GM21619 (cell line): ENCODE results near the gene PLA2G4E.

ENCODE experiments used
- ATAC-seq: cut with Tn5 transposase; IDR thresholded peaks from one replicate; pipeline ENCODE4 v1.9.1; 2021; ENCODE audit not compliant: unreplicated experiment

Gene PLA2G4E

GRCh38 chr15:41993472-41994170 is 27.2 kb downstream of the PLA2G4E start:
- no peak for ATAC-seq

GRCh38 chr15:41992803-41993190 is 28.0 kb downstream of the PLA2G4E start:
- ATAC-seq: no peak

DNA sequence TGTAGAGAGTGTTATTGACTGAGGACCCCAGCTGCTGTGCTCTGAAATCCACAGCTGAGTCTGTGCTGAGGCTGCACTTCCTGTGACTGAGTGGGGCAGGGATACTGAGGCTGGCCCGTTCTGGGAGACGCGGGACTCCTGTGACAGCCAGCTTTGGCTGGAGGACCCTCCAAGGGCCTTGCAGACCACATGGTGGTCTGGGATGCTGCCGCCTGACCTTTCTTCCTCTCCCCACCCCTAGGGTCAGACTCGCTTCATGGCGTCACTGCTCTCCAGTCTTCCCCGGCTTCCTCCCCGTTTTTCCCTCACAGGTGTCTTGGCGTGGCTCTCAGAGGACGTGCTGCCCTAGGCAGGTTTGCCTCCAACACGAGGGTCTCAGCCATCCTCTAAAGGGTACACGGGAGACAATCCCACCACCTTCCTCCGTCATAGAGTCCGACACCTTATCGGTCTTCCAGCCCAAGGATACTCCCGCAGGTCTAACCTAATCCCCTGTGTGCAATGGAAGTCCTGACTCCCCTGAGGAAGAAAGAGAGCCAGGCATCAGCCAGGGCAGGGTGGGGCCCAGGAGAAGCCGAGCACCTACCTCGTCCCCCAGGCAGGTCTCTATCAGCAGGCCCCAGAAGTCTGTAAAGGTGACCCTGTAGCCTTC is 28.6 kb downstream of the PLA2G4E start:
- no peak for ATAC-seq

GRCh38 chr15:41990691-41991090 is 30.2 kb downstream of the PLA2G4E start:
- ATAC-seq: no peak

DNA sequence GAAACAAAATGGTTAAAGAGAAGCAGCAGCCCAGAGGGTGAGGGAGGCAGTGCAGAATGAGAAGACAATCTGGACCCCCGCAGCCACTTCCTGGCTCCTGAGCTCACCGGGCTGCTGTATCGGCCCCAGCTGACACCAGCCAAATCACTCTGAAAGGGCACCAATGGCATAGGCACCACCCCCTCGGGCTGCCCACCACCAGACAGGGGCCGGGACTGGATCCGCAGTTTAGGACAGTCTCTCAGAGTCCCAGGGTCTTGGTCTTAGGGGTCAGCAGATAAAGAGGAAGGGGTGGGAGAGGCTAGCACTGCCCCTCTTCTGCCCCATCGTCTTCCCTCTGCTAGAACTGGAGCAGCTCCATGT is 30.6 kb downstream of the PLA2G4E start:
- ATAC-seq: no peak

- ATAC-seq: no peak
Observed at GRCh38 chr15:41989573-41990242, 31.1 kb downstream of the PLA2G4E start.

DNA sequence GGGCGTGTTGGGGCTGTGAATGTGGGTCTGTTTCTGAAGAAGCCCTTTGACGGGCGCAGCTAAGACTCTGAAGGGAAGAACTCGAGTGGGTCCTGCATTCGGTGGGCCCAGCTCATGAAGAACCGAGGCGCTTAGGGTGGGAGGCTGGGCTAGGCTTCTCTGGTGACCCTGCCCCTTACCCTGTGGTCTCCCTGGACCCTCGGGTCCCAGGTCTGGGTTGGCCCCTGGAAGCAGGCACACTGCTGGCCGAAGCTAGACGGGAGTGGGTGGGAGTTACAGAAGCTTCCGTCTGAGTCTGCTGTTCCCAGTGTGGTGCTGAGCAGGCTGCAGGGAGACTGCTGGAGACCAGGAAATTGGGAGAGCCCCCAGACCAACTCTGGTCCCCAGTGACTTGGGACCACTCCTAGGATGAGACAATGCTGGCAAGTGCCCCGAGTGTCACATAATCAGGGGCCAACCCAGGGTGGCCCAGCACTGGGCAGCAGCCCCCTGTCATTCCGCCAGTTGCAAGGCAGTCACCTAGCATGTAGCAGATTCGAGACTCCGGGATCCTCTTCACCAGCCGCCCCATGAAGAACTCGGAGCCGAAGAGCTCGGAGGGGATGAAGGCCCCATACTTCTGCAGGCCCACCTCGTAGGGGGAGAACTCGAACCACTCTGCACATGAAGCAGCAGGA is 31.8 kb downstream of the PLA2G4E start:
- no peak for ATAC-seq

DNA sequence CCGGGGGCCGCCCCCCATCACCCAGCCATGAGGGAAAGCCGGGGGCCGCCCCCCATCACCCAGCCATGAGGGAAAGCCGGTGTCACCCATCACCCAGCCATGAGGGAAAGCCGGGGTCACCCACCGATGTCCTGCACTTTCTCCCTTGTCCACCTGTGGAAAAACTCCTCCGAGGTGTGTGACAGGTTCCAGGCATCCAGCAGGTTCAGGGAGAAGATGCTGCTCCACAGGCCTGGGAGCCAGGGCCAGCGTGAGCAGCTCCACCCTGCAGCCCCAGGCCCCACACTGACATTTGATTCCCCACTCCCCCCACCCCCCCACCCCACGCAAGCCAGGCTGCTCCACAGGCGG is 32.9 kb downstream of the PLA2G4E start:
- no peak for ATAC-seq

DNA sequence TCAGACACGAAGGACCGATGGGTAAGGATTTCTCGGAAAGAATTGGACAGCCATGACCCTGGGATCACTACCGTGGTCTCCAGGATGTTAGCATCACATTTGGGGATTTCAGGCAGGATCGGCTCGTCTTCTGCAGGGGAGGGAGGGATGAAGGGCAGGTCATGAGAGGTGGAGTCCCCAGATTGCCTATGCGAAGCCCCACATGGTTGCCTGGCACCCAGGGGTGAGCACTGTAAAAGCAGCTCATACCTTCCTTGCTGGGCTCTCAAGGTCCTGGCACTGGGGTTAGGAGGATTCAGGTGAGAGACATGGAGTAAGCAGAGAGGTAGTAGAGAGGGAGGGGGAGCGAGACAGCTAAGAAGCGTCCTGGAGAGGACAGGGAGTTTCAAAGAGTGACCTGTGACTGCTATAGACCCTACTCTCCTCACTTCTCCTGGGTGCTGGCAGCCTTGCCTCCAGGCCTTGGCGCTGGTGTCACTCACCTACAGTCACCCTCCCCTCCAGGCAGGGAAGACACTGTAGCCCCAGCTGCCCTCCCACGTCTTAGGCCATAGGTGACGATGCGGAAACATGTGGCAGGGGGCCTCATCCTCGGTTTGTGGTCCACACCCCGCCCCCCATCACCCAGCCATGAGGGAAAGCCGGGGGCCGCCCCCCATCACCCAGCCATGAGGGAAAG is 33.5 kb downstream of the PLA2G4E start:
- ATAC-seq: no peak

GRCh38 chr15:41985236-41986160 is 35.3 kb downstream of the PLA2G4E start:
- ATAC-seq: no peak

DNA sequence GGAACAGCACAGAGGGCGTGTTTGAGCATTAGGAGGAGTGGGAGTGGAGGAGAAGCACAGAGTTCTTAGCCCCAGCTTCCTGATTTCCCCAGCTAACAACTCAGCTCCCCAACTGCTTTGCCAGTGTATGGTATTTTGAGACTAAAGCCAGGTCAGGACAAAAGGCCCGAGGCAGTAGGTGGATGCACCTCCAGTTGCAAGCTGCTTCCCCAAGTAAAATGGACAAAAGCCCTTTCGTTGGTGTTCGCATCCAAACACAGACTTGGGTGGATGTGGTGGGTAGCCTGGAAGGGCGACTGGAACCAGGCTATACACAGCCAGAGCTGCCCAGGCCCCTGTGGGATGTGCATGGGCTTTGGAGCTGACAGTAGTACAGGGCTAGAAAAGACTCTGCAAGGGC is 36.2 kb downstream of the PLA2G4E start:
- no peak for ATAC-seq

- no peak for ATAC-seq
Observed at GRCh38 chr15:41983621-41984571, 36.9 kb downstream of the PLA2G4E start.

DNA sequence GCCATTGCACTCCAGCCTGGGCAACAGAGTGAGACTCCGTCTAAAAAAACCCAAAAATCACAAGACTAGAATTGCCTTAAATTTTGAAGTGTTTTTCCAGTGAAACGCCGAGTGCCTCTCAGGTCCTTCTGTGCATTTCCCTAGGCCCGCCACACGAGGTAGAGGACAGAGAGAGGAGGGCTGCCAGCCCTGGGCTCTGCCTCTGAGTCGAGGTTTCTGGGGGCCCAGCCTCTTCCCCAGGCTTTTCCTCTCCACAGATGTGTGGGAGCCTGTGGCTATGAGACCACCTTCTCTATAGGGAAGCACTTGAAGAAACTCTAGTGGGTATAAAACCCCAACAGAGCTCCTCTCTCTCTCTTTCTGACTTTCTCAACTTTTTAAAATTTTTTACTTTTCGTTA is 37.6 kb downstream of the PLA2G4E start:
- ATAC-seq: no peak

GRCh38 chr15:41982133-41982930 is 38.5 kb downstream of the PLA2G4E start:
- no peak for ATAC-seq

GRCh38 chr15:41981371-41982132 is 39.3 kb downstream of the PLA2G4E start:
- ATAC-seq: no peak

DNA sequence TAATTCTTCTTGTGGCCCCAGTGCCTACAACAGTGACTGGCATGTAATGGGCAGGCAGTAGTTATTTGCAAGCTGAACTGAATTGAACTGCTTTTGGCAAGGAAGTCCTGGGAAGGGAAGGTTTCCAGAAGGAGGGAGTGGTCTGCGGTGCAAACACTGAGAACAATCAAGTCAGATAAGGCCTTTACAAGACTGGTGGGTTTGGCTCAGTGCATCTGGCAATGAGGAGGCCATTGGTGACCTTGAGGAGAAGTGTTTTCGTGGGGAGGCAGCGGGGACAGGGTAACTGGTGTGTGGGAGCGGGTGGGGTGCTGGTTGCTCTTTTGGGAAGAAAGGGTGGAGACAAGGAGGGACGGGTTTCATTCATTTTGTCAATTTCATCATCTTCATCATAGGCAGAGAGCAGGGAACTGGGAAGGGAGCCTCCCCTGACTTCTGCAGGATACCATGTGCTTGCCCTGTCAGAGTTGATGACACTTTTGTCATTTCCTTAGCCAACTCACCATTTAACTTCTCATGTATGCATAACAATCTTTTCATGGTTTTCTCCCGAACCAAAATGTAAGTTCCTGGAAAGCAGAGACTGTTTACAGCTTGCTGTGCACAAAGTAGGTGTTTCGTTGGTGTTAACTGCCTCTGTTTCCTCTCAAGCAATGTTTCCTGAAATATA is 40.1 kb downstream of the PLA2G4E start:
- no peak for ATAC-seq
